ENCODE measurements around the gene FKRP. TPM values are rescaled to one million over a fixed set of nuclear protein-coding genes. Genes with fewer than 3 reads are reported as not detected.
"Not testable (repeated sequence)": the region's sequence is repeated elsewhere in the genome, so short reads cannot be mapped to it uniquely, and the experiment has no call there.

FKRP gene
- total and polyA plus RNA-seq, 2 donors (not counting 1 experiment from before 2014, with no cell fraction given) = 11.8 to 12.2 TPM

DNA sequence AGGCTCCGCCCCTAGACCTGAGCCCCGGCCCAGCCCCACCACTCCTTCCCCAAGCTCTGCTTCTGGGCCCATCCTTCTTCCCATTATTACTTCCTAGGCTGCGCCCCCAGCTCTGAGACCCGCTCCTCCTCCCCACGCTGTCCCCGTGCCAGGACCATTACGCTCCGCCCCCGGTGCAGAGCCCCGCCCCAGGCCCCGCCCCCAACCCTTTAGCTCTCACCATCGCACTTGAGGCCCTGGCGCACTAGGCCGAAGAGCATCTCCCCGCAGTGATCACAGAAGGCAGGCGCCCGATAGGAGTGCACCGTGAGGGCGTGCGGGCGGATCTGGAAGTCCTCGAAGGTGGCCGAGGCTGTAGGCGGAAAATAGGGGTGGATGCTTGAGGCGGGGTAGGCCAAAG is 35.2 kb upstream of the FKRP start:
- H3K9me3 ChIP-seq (ENCODE audit: control insufficient read depth, insufficient read depth, low read depth, low read length) = no peaks in the 10 kb centered on the region
- H3K36me3 ChIP-seq (ENCODE audit: control insufficient read depth, insufficient read depth, low read length) = peaks cover 3% of the 10 kb centered on the region
- H3K27ac ChIP-seq (ENCODE audit: insufficient read depth, low read length) = no peak overlapping the region
- H3K4me1 ChIP-seq (ENCODE audit: control insufficient read depth, extremely low read depth, insufficient read depth, low read length) = peaks cover under 1% of the 10 kb centered on the region
- TF ChIP-seq EZH2 (IDR thresholded peaks at IDR 0.05; ENCODE audit: low read length, missing control alignments) = no peak
- H3K79me2 ChIP-seq (ENCODE audit: control insufficient read depth, insufficient read depth, low read length) = peaks cover 8% of the 10 kb centered on the region
- no peak overlapping the region for H2AFZ ChIP-seq (ENCODE audit: low read length)
- no peaks in the 10 kb centered on the region for H4K20me1 ChIP-seq (ENCODE audit: control insufficient read depth, extremely low read depth, insufficient read depth, low read length)
- H3K4me3 ChIP-seq (replicated peaks in 1 of 4; ENCODE audit: control extremely low read depth in 1 of 4, insufficient read depth in 1 of 4, low read depth in 3 of 4, low read length in 4 of 4) = no peak overlapping the region
- no peaks in the 10 kb centered on the region for H3K27me3 ChIP-seq (ENCODE audit: control insufficient read depth, insufficient read depth, low read length)
- no peak overlapping the region for H3K4me2 ChIP-seq (ENCODE audit: extremely low read depth, insufficient read depth, low read length)
- no peak for DNase-seq (ENCODE audit: low read depth in 2 of 2)
- H3K9ac ChIP-seq (ENCODE audit: insufficient read depth, low read length) = no peak overlapping the region

DNA sequence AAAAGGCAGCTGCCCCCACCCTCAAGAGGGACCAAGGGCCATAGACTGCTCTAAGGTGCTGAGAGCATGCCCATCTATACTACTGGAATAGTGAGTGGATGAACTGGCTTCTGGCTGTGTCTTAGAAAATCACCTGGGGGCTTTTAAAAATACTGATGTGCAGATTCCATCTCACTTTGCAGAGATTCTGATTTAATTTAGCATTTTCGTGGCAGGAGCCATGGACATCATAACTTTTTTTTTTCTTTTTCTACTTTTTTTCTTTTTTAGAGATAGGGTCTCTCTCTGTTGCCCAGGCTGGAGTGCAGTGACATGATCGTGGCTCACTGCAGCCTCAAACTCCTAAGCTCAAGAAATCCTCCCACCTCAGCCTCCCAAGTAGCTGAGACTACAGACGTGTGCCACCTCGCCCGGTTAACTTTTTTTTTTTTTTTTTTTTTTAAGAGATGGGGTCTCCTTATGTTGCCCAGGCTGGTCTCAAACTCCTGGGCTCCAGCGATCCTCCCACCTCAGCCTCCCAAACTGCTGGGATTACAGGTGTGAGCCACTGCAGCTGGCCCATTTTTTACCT is 33.0 kb upstream of the FKRP start:
- H3K79me2 ChIP-seq (ENCODE audit: control insufficient read depth, insufficient read depth, low read length) = peaks cover 17% of the 10 kb centered on the region
- H3K27me3 ChIP-seq (ENCODE audit: control insufficient read depth, insufficient read depth, low read length); H3K4me3 ChIP-seq (replicated peaks in 1 of 4; ENCODE audit: control extremely low read depth in 1 of 4, insufficient read depth in 1 of 4, low read depth in 3 of 4, low read length in 4 of 4); DNase-seq (ENCODE audit: low read depth in 2 of 2); H2AFZ ChIP-seq (ENCODE audit: low read length); H4K20me1 ChIP-seq (ENCODE audit: control insufficient read depth, extremely low read depth, insufficient read depth, low read length); H3K9me3 ChIP-seq (ENCODE audit: control insufficient read depth, insufficient read depth, low read depth, low read length); H3K36me3 ChIP-seq (ENCODE audit: control insufficient read depth, insufficient read depth, low read length); H3K27ac ChIP-seq (ENCODE audit: insufficient read depth, low read length); H3K4me1 ChIP-seq (ENCODE audit: control insufficient read depth, extremely low read depth, insufficient read depth, low read length); H3K9ac ChIP-seq (ENCODE audit: insufficient read depth, low read length); H3K4me2 ChIP-seq (ENCODE audit: extremely low read depth, insufficient read depth, low read length): not testable (repeated sequence)

DNA sequence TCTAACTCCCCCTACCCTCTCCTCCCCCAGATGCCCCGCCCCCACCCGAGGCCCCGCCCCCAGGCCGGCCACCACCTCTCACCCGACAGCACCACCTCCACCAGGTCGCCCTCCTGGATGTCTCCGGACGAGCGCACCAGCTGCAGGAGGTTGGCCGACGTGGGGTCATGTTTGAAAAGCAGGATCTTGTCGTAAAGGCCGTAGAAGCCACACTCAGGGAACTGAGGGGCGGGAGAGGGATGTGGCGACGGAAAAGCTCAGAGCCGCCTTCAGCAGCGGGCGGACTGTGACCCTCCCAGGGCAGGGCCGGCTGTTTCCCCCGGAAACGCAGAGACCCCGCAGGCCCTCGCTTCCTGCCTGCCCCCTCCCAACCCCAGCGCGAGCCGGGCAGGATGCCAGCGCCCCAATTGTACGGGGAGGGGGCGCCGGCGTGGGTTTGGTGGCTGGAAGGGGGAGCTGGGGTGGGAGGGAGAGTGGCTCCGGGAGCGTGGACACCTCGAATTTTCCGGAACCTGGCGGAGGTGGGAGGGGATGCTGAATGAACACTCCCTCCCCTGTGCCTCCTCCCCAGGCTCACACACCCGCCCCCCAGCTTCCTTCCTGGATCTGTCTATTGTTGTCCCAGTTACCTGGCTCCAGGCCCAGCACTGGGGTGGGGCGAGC is 31.9 kb upstream of the FKRP start:
- no peaks in the 10 kb centered on the region for H3K27me3 ChIP-seq (ENCODE audit: control insufficient read depth, insufficient read depth, low read length)
- peak; percentile 73 to 79 for DNase-seq (ENCODE audit: low read depth in 2 of 2)
- H3K79me2 ChIP-seq (ENCODE audit: control insufficient read depth, insufficient read depth, low read length) = peaks cover 17% of the 10 kb centered on the region
- peak overlapping the region; percentile 51 to 89 (median 76) for H3K4me3 ChIP-seq (replicated peaks in 1 of 4; ENCODE audit: control extremely low read depth in 1 of 4, insufficient read depth in 1 of 4, low read depth in 3 of 4, low read length in 4 of 4)
- H3K4me2 ChIP-seq (ENCODE audit: extremely low read depth, insufficient read depth, low read length) = peak overlapping the region; percentile 72
- peak overlapping the region; percentile 57 for H2AFZ ChIP-seq (ENCODE audit: low read length)
- peak overlapping the region; percentile 63 for H3K9ac ChIP-seq (ENCODE audit: insufficient read depth, low read length)
- H3K27ac ChIP-seq (ENCODE audit: insufficient read depth, low read length) = peak overlapping the region; percentile 47
- peaks cover 5% of the 10 kb centered on the region for H3K36me3 ChIP-seq (ENCODE audit: control insufficient read depth, insufficient read depth, low read length)
- no peaks in the 10 kb centered on the region for H4K20me1 ChIP-seq (ENCODE audit: control insufficient read depth, extremely low read depth, insufficient read depth, low read length)
- TF ChIP-seq, protein P1, sequence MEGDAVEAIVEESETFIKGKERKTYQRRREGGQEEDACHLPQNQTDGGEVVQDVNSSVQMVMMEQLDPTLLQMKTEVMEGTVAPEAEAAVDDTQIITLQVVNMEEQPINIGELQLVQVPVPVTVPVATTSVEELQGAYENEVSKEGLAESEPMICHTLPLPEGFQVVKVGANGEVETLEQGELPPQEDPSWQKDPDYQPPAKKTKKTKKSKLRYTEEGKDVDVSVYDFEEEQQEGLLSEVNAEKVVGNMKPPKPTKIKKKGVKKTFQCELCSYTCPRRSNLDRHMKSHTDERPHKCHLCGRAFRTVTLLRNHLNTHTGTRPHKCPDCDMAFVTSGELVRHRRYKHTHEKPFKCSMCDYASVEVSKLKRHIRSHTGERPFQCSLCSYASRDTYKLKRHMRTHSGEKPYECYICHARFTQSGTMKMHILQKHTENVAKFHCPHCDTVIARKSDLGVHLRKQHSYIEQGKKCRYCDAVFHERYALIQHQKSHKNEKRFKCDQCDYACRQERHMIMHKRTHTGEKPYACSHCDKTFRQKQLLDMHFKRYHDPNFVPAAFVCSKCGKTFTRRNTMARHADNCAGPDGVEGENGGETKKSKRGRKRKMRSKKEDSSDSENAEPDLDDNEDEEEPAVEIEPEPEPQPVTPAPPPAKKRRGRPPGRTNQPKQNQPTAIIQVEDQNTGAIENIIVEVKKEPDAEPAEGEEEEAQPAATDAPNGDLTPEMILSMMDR (conservative IDR thresholded peaks at IDR 0.05 in 1 of 2, IDR thresholded peaks at IDR 0.05 in 1 of 2; ENCODE audit: low read depth in 1 of 2, low read length in 2 of 2) = no peak
- no peak for TF ChIP-seq EZH2 (IDR thresholded peaks at IDR 0.05; ENCODE audit: low read length, missing control alignments)
- H3K9me3 ChIP-seq (ENCODE audit: control insufficient read depth, insufficient read depth, low read depth, low read length) = no peaks in the 10 kb centered on the region
- H3K4me1 ChIP-seq (ENCODE audit: control insufficient read depth, extremely low read depth, insufficient read depth, low read length) = peaks cover 2% of the 10 kb centered on the region
